GM18870 (cell line): ENCODE results near the gene RAD51B.
A peak's percentile ranks its signal among the peaks of the same experiment; 100 is the strongest.

Experiments
- ATAC-seq: cut with Tn5 transposase; IDR thresholded peaks from one replicate; pipeline ENCODE4 v1.9.1; 2021; ENCODE audit warnings: moderate library complexity; ENCODE audit not compliant: unreplicated experiment

Gene RAD51B

GRCh38 chr14:68312884-68313610, 493.5 kb downstream of the RAD51B start:
- peak; percentile 89 for ATAC-seq

GRCh38 chr14:68314642-68315041, 495.1 kb downstream of the RAD51B start:
- ATAC-seq, result no peak

- ATAC-seq, result no peak
Measured at GRCh38 chr14:68315081-68315480, 495.5 kb downstream of the RAD51B start.

- no peak for ATAC-seq
Measured at GRCh38 chr14:68316078-68316868, 496.7 kb downstream of the RAD51B start.

GRCh38 chr14:68317239-68317638, 497.7 kb downstream of the RAD51B start:
- no peak for ATAC-seq

- ATAC-seq, result no peak
Measured at GRCh38 chr14:68318828-68319227, 499.2 kb downstream of the RAD51B start.

- ATAC-seq, result no peak
Measured at GRCh38 chr14:68320495-68320894, 500.9 kb downstream of the RAD51B start.

- no peak for ATAC-seq
Measured at GRCh38 chr14:68322940-68323620, 503.5 kb downstream of the RAD51B start.

GRCh38 chr14:68325267-68325807, 505.8 kb downstream of the RAD51B start:
- ATAC-seq, result no peak

- no peak for ATAC-seq
Measured at GRCh38 chr14:68327231-68327630, 507.7 kb downstream of the RAD51B start.

GRCh38 chr14:68328509-68328908, 508.9 kb downstream of the RAD51B start:
- peak; percentile 77 for ATAC-seq

GRCh38 chr14:68331426-68331825, 511.8 kb downstream of the RAD51B start:
- no peak for ATAC-seq

- ATAC-seq, result no peak
Measured at GRCh38 chr14:68331991-68332390, 512.4 kb downstream of the RAD51B start.

GRCh38 chr14:68333262-68333661, 513.7 kb downstream of the RAD51B start:
- ATAC-seq, result no peak

- ATAC-seq, result no peak
Measured at GRCh38 chr14:68335312-68335711, 515.7 kb downstream of the RAD51B start.

- no peak for ATAC-seq
Measured at GRCh38 chr14:68336165-68336564, 516.6 kb downstream of the RAD51B start.

GRCh38 chr14:68337279-68337678, 517.7 kb downstream of the RAD51B start:
- no peak for ATAC-seq

GRCh38 chr14:68340262-68340661, 520.7 kb downstream of the RAD51B start:
- no peak for ATAC-seq

GRCh38 chr14:68341411-68342212, 522.0 kb downstream of the RAD51B start:
- no peak for ATAC-seq

- ATAC-seq, result no peak
Measured at GRCh38 chr14:68342216-68342763, 522.7 kb downstream of the RAD51B start.
